ENCODE measurements around the gene BUD23.
"Not testable (repeated sequence)": the region's sequence is repeated elsewhere in the genome, so short reads cannot be mapped to it uniquely, and the experiment has no call there.

BUD23 gene

DNA sequence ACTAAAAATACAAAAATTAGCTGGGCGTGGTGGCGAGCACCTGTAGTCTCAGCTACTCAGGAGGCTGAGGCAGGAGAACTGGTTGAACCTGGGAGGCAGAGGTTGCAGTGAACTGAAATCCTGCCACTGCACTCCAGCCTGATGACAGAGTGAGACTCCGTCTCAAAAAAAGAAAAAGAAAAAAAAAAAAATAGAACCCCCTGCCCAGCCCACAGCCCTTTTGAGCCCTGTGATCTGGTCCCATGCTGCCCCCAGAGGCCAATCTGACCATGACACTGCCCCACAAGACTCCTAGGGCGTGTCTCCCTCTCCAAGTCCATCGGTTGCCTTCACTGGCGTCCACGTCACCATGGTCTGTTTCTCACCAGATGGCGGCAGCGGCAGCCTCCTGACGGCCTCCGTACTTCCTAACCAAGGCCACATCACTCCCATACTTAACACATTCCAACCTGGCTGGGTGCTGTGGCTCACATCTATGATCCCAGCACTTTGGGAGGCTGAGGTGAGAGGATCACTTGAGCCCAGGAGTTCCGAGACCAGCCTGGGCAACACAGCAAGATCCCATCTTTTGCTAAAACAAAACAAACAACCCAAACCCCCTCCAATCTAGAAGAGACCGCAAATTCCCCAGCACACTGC lies 18.1 kb downstream of the BUD23 start:
- DNase-seq, result no peak

DNA sequence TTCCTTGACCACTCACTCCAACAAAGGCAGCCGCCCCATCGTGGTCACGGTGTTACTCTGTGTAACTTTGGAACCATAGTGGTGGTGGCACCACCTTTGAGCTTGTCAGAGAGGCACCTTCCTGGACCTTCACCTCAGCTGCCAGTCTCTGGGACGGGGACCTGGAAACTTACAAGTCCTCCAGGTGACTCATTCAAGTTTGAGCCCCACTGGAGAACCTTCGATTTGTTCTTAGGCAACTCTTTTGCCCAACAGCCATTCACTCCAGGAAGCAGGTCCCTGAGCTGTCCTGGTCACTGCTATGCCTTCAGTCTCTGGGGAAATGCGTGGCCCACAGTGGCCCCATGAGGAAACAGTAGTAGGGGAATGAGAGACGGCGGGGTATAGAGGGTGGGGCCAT lies 18.8 kb downstream of the BUD23 start:
- DNase-seq, result no peak

DNA sequence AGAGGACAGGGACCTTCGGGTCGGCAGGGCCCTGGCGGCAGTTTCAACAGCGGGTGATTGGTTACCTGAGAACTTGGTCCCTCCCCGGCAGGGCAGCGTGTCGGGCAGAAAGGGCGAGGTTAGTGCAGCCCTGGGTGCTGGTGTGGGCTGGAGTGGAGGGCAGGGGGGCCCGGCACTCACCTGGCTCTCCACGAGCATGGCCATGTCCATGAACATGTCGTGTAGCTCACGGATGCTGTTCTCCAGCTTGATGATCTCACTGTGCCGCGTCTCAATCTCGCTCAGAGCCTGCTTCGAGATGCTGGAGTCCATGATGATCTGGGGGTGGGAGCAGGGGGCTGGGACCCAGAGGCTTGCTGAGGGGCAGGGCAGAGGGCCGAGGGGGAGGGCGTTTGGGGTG lies 19.3 kb downstream of the BUD23 start:
- DNase-seq, result no peak

DNA sequence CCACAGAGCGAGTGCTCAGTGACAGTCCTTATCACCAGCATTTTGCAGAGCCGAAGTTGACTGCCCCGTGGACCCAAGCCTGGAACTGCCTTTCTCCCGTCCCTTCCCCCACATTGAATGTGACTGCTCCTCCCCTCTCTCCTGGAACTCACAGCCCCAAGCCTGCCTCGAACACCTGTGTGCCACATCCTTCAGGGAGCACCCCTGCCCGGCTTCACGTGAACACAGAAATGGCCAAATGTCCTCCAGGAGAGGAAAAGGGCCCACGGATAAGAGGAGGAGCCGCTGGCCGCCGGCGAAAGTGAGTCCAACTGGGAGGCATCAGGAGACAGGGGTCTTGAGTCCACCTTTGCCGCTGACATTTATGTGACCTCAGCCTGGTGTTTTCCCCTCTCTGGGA lies 19.8 kb downstream of the BUD23 start:
- DNase-seq, result no peak

DNA sequence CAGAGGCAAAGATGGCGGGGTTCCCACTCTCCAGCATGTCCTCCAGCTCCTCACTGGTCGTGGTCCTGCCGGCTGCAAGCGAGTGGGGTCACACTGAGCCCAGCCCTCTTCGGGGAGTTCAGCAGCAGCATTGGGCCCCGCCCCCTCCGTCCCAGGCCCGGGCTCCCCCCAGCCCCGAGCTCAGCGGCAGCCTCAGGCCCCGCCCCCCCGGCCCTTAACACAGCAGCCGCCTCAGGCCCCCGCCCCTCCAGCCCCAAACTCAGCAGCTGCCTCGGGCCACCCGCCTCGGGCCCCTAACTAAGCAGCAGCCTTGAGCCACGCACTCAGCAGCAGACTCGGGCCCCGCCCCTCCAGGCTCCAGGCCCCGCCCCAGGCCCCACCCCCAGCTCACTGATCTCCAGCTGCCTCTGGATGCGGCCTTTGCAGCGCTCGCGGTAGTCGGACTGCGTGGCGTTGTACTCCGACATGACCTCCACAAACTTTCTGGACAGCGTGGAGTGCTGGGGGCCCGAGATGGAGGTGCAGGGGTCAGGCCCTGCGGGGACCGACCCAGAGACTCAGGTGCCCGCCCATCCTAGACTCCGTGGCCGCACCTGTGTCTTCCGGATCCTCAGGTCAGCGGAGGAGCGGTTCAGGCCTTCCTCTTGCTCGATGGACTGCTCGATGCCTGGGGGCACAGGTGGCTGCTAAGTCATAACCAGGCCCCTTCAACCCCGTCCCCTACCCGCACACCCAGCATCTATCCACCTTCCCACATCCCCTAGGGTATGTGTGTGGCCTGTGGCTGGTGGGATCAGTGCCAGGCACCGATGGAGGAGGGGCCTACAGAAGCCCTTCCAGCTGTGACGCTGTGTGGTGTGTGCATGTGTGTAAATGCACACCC lies 20.6 kb downstream of the BUD23 start:
- peak; percentile 93 for DNase-seq

DNA sequence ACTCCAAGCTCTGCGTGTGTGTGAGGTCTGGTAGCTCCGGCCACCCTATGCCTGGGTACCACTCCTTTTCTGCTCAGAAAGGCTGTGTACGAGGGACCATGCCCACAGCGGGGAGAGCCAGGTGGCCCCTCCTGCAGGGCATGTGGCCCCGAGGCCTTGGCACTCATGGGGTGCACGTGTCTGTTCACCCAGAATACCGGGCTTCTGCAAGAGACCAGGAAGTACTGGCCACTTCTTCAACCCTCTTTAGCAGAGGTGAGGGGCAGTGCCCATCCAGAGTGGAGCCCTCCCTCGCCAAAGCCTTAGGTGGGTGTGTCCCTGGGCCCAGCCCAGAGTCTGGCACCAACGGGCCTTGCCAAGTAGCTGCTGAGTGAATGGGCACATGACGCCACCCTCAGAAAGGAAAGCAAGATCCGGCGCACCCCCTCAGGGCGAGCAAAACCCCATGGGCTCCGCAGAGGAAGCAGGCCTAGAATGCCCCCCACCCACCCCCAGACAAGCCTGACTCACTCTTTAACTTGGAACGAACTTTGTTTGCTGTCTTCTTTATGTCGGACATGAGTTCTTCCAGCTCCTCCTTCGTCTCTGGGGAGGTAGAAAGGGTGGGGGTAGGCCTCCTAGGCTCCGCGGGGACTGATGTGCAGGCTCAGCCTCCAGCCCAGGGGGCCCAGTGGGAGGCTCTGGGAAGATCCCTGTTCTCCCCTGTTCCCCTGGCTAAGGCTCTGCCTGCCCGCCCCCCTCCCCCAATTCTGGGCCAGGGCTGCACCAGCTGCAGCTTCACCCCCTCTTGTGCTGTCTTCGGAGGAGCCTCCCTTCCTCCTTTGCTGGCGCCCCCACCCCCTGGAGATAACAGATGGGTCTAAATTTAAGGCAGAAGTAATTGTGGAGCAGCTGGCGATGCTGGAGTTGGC lies 21.5 kb downstream of the BUD23 start:
- DNase-seq, result no peak

DNA sequence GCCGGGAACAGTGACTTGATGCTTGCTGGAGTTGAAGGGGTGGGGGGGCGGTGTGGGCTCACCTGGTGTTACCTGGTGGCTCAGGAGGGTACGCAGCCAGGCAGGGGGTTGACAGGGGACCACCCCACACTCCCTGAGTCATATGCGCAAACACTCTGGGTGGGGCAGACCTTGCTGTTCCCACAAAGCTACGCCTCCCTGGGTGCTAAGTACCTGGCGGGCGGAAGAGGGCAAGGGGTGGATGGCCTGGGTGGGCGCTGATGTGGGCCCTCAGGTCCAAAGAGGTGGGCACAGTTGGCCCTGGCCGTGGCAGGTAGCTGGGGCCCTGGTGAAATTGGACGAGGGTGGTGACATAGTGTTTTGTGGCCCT lies 22.1 kb downstream of the BUD23 start:
- no peak for DNase-seq

DNA sequence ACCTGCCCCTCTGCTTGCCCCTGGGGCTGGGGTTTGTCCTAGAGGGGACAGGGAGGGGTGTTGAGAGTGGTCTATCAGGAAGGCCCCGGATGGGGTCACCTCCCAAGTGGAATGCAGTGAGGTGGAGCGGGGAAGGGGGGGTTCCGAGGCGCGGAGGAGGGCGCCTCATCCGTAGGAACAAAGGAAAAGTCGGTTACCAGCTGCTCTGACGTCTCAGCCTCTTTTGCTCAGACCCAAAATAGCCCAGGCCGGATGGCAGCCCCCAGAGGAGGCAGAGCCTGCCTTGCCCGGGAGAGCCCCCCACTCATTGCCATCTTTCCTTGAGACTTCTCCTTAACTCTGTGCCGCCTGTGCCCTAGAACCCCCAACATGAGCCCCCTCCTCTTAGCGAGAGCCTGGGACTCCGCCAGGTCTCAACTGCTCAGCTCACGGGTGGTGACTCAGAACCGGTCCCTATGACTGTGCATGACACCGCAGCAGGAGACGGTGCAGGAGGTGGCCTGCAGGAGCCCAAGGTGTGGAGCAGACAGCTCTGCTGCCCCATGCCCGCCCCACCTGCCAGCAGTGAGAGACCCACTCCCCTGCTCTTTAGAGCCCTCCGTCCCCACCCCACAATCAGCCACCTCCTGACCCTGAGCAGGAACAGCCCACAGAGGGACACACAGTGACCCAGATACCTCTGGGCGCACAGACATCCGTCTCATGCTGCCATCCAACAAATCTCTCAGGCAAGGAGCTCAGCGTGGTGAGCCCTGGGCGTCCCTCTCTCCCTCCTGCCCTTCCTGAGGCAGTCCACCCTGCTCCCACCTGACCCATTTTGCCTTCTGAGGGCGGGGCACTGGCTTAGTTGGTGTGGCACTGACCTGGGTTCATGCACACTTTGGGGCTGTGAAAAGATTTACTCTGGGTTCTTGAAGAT lies 23.0 kb downstream of the BUD23 start:
- DNase-seq, result no peak

DNA sequence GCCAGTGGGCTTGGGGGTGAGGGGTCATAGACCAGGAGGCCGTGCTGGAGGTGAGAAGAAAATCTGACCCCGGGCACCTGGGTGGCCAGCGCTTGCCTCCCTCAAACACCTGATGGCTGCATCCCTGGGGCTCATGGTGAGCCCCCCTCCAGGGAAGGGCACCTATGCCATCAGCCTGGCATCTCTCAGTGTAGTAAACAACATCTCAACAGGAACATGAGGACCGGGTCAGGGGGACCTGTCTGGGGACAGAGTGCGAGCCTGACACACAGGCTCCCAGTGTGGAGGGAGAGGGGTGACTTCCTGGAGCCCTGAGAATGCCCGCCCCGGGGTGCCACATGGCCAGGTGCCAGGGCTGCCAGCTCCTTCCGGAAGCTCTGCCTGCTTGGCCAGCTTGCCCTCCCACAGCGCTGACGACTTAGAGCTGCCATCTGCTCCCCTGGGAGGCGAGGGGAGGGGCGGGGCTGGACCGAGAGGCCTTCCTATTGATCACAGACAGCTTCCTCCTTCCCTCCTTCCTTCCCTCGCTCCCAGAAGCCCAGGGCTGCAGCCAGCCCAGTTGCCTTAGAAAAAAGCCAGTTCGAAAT lies 23.7 kb downstream of the BUD23 start:
- no peak for DNase-seq

DNA sequence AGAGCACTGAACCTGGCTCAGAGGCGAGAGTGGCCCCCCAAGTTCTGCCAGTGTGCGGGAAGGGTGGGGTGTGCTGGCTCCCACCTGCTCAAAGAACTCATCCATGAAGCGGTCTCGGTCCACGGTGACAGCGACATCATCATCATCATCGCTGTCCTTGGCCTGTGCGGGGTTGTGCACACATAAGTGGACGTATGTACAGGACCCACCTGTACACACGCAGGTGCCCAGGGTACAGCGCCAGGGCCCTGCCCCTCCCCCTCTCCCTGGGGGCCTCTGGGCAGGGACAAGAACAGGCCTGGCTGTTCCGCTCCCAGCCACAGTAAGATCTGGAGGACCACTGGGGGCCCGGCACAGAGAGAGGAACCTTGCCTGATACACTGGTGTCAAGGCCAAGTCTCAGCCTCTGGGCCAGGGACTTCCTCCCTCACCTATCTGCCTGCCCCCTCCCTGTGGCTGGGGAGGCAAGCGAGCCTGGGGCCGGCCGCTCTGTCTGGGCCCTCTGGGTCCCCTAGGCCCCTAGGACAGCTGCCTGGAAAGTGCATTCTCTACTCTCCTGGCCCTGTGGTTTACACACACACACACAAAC lies 25.7 kb downstream of the BUD23 start:
- no peak for DNase-seq

DNA sequence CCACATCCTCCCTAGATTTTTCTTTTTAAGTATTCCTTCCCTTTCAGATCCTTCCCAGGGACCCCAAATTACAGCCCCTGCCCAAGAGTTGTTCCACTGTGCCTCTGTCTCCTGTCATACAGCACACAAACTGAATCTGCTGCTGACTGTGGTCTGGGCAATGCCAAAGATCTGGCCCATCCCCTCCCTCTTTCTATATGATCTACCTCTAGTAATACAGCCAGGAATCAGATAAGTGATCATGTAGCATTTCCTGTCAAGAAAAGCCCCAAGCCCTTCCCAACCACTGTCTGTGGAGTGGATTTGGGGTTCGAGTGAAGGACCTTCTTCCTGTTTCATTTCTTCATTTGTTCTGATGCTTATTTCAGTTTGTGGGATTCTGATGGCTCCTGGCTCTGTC lies 29.4 kb downstream of the BUD23 start:
- no peak for DNase-seq

DNA sequence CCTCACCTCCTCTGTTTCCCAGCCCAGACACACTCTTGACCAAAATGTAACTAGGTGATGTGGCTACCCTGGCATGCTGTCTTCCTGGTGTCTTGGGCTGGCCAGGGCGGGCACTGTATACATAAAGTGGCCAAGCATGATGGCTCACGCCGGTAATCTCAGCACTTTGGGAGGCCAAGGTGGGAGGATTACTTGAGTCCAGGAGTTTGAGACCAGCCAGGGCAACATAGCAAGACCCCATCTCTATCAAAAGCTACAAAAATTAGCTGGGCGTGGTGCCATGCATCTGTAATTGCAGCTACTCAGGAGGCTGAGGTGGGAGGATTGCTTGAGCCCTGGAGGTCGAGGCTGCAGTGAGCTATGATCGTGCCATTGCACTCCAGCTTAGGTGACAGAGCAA lies 29.9 kb downstream of the BUD23 start:
- not testable (repeated sequence) for DNase-seq

DNA sequence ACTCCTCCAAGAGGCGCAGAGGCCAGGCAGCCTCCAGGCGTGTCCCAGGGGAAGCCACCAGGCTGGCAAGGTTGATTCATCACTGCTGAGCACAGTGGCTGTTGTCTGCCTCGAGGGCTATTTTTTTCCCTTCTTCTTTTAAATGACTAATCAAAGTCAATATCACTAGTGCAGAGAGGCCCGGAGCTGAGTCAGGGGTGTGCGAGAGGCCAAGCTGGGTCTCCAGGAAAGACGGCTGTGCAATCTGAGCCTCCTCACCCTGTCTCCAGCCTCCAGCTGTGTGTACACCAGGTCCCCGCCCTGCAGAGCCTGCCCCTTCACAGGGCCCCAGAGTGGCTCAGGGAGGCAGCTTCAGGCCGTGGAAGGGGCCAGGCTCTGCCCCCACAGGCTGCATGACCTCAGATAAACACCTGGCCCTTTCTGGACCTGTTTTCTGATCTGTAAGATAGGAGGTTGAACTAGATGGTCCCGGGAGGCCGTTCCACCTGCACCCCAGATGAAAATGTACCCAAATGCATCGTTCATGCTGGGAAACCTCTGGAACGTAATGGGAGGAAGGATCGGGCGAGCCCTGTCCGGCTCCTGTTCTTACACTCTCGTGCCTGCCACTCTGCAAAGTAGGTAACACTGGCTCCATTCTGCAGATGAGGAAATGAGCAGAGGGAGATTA lies 32.4 kb downstream of the BUD23 start:
- peak; percentile 82 for DNase-seq

DNA sequence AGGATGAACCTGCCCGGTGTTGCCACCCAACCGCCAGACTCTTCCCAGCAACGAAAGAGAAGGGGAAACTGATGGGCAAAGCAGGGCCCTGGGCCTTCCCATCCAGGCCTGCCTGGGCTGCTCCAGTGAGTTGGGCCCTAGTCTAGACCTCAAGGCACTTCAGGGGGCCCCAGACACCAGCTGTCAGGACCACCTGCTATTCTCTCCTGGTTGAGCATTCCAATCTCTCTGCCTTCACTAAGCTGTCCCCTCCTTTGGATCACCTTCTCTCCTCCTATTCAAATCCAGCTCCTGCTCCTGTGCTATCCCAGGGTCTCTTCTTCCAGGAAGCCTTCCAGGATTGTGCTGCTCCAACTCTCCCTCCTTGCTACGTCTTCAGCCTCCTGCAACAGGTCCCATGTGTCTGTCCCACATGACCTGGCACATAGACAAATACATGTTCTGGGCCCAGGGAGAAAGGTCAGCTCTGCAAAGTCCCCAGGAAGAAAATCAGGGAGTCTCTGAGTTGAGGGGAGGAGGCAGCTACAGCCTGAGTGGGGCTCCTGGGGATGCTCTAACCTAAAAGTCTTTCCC lies 33.0 kb downstream of the BUD23 start:
- DNase-seq, result no peak

DNA sequence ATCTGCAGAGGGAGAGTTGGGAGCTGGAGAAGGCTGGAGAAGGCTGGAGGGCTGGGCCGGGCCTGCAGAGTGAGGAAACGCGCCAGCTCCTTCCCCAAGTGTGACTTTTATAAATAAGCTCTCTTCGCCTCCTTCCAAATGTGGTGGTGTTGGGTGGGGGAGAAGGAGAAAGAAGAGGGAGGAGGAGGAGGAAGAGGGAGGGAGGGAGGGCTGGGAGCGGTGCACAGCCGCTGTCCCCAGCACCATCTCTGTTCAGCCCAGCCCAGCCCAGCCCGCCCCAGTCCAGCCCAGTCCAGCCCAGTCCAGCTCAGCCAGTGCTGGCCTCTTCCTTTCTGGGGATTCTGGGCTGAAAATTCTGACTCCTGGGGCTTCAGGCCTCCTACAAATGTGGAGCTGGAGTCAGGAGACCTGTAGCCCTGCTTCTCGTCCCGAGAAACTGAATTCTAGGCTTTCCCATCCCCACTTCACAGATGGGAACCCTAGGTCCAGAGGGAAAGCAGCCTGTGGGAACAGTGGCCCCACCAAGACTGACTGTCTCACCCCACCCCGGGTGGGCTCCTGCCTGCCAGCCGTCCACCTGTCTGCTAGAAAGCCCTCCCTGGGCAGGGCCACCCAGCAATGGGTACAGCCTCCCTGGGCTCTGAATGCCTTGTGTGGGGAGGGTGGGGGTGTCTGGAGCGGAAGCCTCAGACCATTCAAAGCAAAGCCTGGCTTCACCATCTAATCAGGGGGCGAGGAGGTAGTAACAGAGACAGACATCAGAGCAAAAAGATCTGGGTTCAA lies 33.8 kb downstream of the BUD23 start:
- DNase-seq, result peak; percentile 58

DNA sequence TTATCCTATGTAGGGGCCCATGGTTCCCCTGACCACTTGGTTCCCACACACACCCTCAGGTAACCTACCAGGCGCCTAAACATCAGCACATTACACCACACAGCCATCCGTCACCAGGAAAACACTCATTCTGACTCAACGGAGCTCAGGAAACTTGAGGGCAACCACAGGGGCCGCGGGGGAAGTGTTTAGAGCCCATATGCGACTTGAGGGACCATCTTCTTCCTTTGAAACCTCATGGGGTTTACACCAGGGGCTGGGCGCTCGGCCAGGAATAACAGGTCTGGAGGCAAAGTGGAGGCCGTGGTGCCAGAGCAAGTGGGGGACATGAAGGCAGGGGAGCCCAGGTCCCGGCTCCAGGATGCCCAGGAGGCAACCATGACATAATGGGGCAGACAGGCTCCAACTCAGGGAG lies 34.6 kb downstream of the BUD23 start:
- no peak for DNase-seq

DNA sequence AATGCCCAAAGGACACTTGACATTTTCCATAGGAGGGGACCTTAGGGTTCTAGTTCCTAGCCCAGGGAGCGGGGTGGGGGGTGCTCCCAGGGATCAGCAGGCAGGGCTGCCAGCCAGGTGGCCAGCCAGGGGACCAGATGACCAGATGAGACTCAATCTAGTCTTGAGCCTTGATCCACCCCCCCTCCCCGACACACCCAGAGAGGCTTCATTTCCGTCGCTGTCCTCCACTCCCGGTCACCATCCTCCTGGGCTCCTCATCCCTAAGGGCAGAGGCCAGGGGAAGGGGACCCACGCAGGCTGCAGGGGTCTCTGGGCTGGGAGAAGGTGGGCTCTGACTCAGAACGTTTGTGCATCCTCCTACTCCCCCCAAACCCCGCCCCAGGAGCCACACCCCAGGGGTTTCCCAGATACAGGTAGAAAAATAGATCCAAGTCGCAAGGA lies 35.1 kb downstream of the BUD23 start:
- DNase-seq, result no peak

DNA sequence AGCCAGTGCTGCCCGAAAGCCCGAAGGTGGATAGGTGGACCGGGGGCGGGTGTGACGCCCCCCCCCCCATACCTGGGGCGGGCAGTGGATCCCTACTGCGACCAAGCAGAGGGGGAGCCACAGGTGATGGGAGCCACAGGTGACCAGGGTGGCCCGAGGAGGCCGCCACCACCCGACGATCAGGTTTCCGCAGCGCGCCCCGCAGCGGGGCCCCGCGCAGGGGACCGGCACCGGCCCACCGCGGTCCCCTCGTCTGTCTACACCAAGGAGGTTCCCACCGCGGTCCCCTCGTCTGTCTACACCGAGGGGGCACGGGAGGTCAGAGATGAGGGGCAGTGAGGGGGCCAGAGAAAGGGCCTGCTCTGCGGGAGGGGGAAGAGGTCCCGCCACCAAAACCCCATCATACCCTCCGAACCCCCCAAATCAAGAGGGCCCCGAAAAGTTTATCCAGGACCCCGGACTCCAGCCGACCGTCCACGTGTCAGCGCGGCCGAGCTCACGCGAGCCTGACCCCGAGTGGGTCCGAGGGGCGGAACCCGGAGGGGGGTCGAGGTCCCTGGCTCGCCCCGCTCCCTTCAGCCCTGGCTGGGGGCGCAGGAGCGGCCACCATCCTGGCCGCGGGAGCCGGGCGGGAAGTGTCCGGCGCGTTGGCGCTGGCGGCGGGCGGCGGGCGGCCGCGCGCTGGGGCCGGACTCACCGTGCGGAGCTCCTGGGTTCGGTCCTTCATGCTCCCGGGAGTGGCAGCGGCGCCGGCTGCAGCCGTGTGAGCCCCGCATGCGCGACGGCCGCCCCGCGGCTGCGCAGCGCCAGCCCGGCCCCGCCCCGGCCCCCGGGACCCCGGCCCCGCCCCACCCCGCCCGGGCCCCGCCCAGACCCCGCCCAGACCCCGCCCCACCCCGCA lies 35.8 kb downstream of the BUD23 start, which contains the start of gene STX1A:
Gene STX1A, minus strand, starts transcription at position 765 of the 901 bp plus-strand sequence. Its CDS starts 38 bp downstream, at position 727.
- DNase-seq, result peak; percentile 72

Data from right hindlimb (tissue), 1 donor.